PC-9 (cell line): ENCODE results near the gene CSRP1. TPM values are rescaled to one million over a fixed set of nuclear protein-coding genes. Genes with fewer than 3 reads are reported as not detected.
A peak's percentile ranks its signal among the peaks of the same experiment; 100 is the strongest.

Experiments
- BruUV-seq: library from RNA; stranded (reverse); fragments of 400-500 nt; replicated peaks from 2 replicates; lab custom pipeline; 2021; lab: Mats Ljungman, UMichigan
- CTCF ChIA-PET: fragments of 300-600 bp; sonication (Branson Sonifier 250); formaldehyde crosslinking; loops from one replicate; lab custom pipeline; 2022; ENCODE audit warnings: antibody characterized with exemption; lab: Charles Lee
- POLR2A ChIA-PET: fragments of 300-600 bp; sonication (Branson Sonifier 250); formaldehyde crosslinking; loops from one replicate; lab custom pipeline; 2022; ENCODE audit warnings: antibody characterized with exemption; ENCODE audit not compliant: unreplicated experiment; lab: Charles Lee
- DNase-seq, 2 experiments: peaks; one replicate each; pipeline versions ENCODE4 v3.0.0 to v3.0.0-alpha.2; 2015 to 2022; ENCODE audit warnings: mixed read lengths in 1 of 2
- H2AFZ ChIP-seq: fragments of 200-600 bp; sonication (generic); 2 replicates; pipeline ENCODE4 v1.8.1; 2017; ENCODE audit warnings: antibody characterized with exemption
- H3F3A ChIP-seq: fragments of 200-600 bp; sonication (generic); 2 replicates; pipeline ENCODE4 v1.8.1; 2017; ENCODE audit warnings: antibody characterized with exemption, mild to moderate bottlenecking, low read depth; ENCODE audit not compliant: insufficient read depth
- H3K27ac ChIP-seq: fragments of 200-600 bp; sonication (generic); 2 replicates; pipeline ENCODE4 v1.6.1; 2016; ENCODE audit warnings: mixed run types
- H3K27me3 ChIP-seq: fragments of 200-600 bp; sonication (generic); 2 replicates; pipeline ENCODE4 v1.6.1; 2016; ENCODE audit warnings: low read depth, mixed run types; ENCODE audit not compliant: insufficient read depth
- H3K36me3 ChIP-seq: fragments of 200-600 bp; sonication (generic); 2 replicates; pipeline ENCODE4 v1.6.1; 2016; ENCODE audit warnings: low read depth, mixed run types
- H3K4me1 ChIP-seq: fragments of 200-600 bp; sonication (generic); replicated peaks from 2 replicates; pipeline ENCODE4 v1.6.1; 2016; ENCODE audit warnings: mixed run types; ENCODE audit not compliant: insufficient read depth
- H3K4me2 ChIP-seq: fragments of 200-600 bp; sonication (generic); 2 replicates; pipeline ENCODE4 v1.6.1; 2017; ENCODE audit warnings: mixed run types
- H3K4me3 ChIP-seq: fragments of 200-600 bp; sonication (generic); 2 replicates; pipeline ENCODE4 v1.6.1; 2016; ENCODE audit warnings: mixed run types
- H3K79me2 ChIP-seq: fragments of 200-600 bp; sonication (generic); 2 replicates; pipeline ENCODE4 v1.6.1; 2017; ENCODE audit warnings: low read depth, mixed run types
- H3K9me2 ChIP-seq: fragments of 200-600 bp; sonication (generic); 2 replicates; pipeline ENCODE4 v1.8.1; 2017; ENCODE audit warnings: mild to moderate bottlenecking; ENCODE audit not compliant: insufficient read depth
- H3K9me3 ChIP-seq: fragments of 200-600 bp; sonication (generic); 2 replicates; pipeline ENCODE4 v1.8.1; 2016; ENCODE audit warnings: low read depth; ENCODE audit not compliant: insufficient read depth
- H4K20me1 ChIP-seq: fragments of 200-600 bp; sonication (generic); 2 replicates; pipeline ENCODE4 v1.8.1; 2017; ENCODE audit not compliant: insufficient read depth
- CTCF ChIP-seq: fragments of 200-600 bp; sonication (generic); conservative IDR thresholded peaks from 2 replicates; pipeline ENCODE4 v1.6.1; 2017; ENCODE audit warnings: mixed run types, antibody characterized with exemption, mild to moderate bottlenecking, moderate library complexity
- EZH2 ChIP-seq: fragments of 200-600 bp; sonication (generic); IDR thresholded peaks from 2 replicates; pipeline ENCODE4 v1.8.0; 2017; ENCODE audit warnings: antibody characterized with exemption, low read depth
- intact Hi-C: fragments of 100-400 bp; cut with micrococcal nuclease; formaldehyde crosslinking; loops from one replicate; pipeline ENCODE4 v1.10.0; 2022; ENCODE audit not compliant: unreplicated experiment
- total RNA-seq: library from RNA; stranded (reverse); gene quantifications from 2 replicates; pipeline ENCODE4 v1.2.3, GENCODE V29; 2021

The CSRP1 gene
- total RNA-seq, 1 experiment from 2014 or later, result 61.3 TPM

GRCh38 chr1:201470581-201470980, 36.3 kb downstream of the CSRP1 start:
- intact Hi-C loops, result no loop called here
- Histone ChIP-seq H3K9me2 (no peaks in the 10 kb centered on the region; the same call in 1 of the 2 replicates), H3K36me3 (peaks cover 7% of the 10 kb centered on the region), H2AFZ (no peak overlapping the region), H3K9me3 (no peaks in the 10 kb centered on the region), H3K27ac (no peak overlapping the region), H3F3A (peaks cover 22% of the 10 kb centered on the region), H3K27me3 (no peaks in the 10 kb centered on the region), H3K4me3 (no peak overlapping the region), H3K4me2 (no peak overlapping the region), H3K4me1 (peaks cover 23% of the 10 kb centered on the region), H4K20me1 (no peaks in the 10 kb centered on the region), H3K79me2 (peaks cover 33% of the 10 kb centered on the region)
- ChIA-PET CTCF (no interaction called here), POLR2A (no interaction called here)
- BruUV-seq, result no TSS peak
- TF ChIP-seq EZH2 (no peak), CTCF (no peak)
- no peak for DNase-seq

- BruUV-seq, result no TSS peak
- Histone ChIP-seq H3K79me2 (peaks cover 42% of the 10 kb centered on the region), H4K20me1 (no peaks in the 10 kb centered on the region), H3K4me1 (peaks cover 24% of the 10 kb centered on the region), H3K27me3 (no peaks in the 10 kb centered on the region), H3K27ac (no peak overlapping the region), H2AFZ (peak overlapping the region; percentile 70; the same call in 1 of the 2 replicates), H3K4me3 (peak overlapping the region; percentile 97; the same call in 1 of the 2 replicates), H3K9me3 (no peaks in the 10 kb centered on the region), H3K9me2 (no peaks in the 10 kb centered on the region; the same call in 1 of the 2 replicates), H3F3A (peaks cover 19% of the 10 kb centered on the region), H3K4me2 (peak overlapping the region; percentile 100), H3K36me3 (peaks cover 16% of the 10 kb centered on the region)
- no peak for TF ChIP-seq EZH2
- no peak for TF ChIP-seq CTCF
- POLR2A ChIA-PET, result interaction anchor here (0.5 to 0.7 kb wide), 4 partner anchors 9 to 162 kb away, joined by 3 to 8 read pairs (median 3); no protein-coding TSS in a partner anchor
- CTCF ChIA-PET, result interaction anchor here (2.0 kb wide), 1 partner anchor 12 kb away, joined by 7 read pairs; no protein-coding TSS in a partner anchor
- intact Hi-C loops, result loop anchor here (2.0 to 10.0 kb wide), 2 partner anchors 35 to 875 kb away; partner anchors contain the start of genes PPP1R12B and UBE2T
- DNase-seq, result no peak
These were observed 37.3 kb downstream of the CSRP1 start for GRCh38 chr1:201469645-201470074.

GRCh38 chr1:201468844-201469644, 37.9 kb downstream of the CSRP1 start, which contains the start of gene PHLDA3:
PHLDA3 (minus strand) TSS chr1:201469188; CDS start chr1:201468786, 402 bp downstream.
- POLR2A ChIA-PET, result interaction anchor here (0.5 to 0.7 kb wide), 5 partner anchors 8 to 163 kb away, joined by 3 to 6 read pairs (median 3); partner anchors contain the start of gene CSRP1
- intact Hi-C loops, result loop anchor here (2.0 to 10.0 kb wide), 2 partner anchors 34 to 876 kb away; partner anchors contain the start of genes PPP1R12B and UBE2T
- DNase-seq, result peak; percentile 63 to 85

More at GRCh38 chr1:201468844-201469644, 37.9 kb downstream of the CSRP1 start, which contains the start of gene PHLDA3:
- Histone ChIP-seq H3K4me2 (peak within 1 kb of the TSS; percentile 100), H3F3A (peaks cover 21% of the 10 kb centered on the region; the same call in 1 of the 2 replicates), H3K79me2 (peaks cover 47% of the 10 kb centered on the region), H3K9me3 (no peaks in the 10 kb centered on the region), H4K20me1 (no peaks in the 10 kb centered on the region), H3K27ac (peak within 1 kb of the TSS; percentile 95), H3K9me2 (no peaks in the 10 kb centered on the region; the same call in 1 of the 2 replicates), H3K36me3 (peaks cover 22% of the 10 kb centered on the region), H3K4me1 (peaks cover 31% of the 10 kb centered on the region), H3K4me3 (peak within 1 kb of the TSS; percentile 97), H3K27me3 (no peaks in the 10 kb centered on the region), H2AFZ (peak within 1 kb of the TSS; percentile 70)
- CTCF ChIA-PET, result interaction anchor here (0.7 to 2.0 kb wide), 3 partner anchors 11 to 34 kb away, joined by 4 to 7 read pairs (median 5); no protein-coding TSS in a partner anchor
- no peak for TF ChIP-seq EZH2
- TF ChIP-seq CTCF, result no peak
- BruUV-seq, result no TSS peak
